ENCODE data around the gene GREB1.

DNA sequence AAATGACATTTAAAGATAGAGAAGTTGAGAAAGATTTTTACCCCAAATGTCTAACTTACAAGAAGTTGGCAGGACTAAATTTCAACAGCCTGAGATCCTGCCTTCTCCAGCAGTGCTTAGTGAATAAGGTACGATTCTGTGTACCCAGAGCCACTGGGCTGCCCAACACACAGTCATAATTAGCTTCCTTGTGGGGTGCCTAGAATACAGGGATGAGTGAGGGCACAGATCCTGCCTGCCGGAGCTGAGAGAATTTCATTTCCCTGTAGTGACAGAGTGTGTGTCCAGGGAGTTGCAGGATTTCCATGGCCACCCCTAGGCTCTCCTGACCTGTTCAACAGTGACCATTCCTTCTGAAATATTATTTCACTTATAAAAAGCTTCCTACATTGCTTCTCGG lies 27.0 kb downstream of the GREB1 start:
- TF ChIP-seq, protein P1, sequence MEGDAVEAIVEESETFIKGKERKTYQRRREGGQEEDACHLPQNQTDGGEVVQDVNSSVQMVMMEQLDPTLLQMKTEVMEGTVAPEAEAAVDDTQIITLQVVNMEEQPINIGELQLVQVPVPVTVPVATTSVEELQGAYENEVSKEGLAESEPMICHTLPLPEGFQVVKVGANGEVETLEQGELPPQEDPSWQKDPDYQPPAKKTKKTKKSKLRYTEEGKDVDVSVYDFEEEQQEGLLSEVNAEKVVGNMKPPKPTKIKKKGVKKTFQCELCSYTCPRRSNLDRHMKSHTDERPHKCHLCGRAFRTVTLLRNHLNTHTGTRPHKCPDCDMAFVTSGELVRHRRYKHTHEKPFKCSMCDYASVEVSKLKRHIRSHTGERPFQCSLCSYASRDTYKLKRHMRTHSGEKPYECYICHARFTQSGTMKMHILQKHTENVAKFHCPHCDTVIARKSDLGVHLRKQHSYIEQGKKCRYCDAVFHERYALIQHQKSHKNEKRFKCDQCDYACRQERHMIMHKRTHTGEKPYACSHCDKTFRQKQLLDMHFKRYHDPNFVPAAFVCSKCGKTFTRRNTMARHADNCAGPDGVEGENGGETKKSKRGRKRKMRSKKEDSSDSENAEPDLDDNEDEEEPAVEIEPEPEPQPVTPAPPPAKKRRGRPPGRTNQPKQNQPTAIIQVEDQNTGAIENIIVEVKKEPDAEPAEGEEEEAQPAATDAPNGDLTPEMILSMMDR (conservative IDR thresholded peaks at IDR 0.05; ENCODE audit: low read depth, low read length) = no peak
- TF ChIP-seq EZH2 (IDR thresholded peaks at IDR 0.05; ENCODE audit: borderline replicate concordance, low read depth, low read length, poor library complexity, severe bottlenecking) = no peak
